HepG2 (cell line): ENCODE measurements around the gene SLC16A5.

Experiments
- ATF3 ChIP-seq: sonication (generic); formaldehyde crosslinking; IDR thresholded peaks from 2 replicates; pipeline ENCODE4 v1.4.0; 2020; ENCODE audit warnings: missing genetic modification reagents
- BHLHE40 ChIP-seq: IDR thresholded peaks from 2 replicates; pipeline ENCODE4 v1.6.1; 2011; ENCODE audit warnings: low read length, improper control_type of control experiment
- CTCF ChIP-seq: sonication (generic); formaldehyde crosslinking; IDR thresholded peaks from 2 replicates; pipeline ENCODE4 v1.5.0; 2020; ENCODE audit warnings: mild to moderate bottlenecking, missing genetic modification reagents, moderate library complexity
- DMTF1 ChIP-seq: sonication (generic); formaldehyde crosslinking; IDR thresholded peaks from 2 replicates; pipeline ENCODE4 v1.4.0; 2020; ENCODE audit warnings: mild to moderate bottlenecking, missing genetic modification reagents
- IRF9 ChIP-seq: sonication (generic); formaldehyde crosslinking; IDR thresholded peaks from 2 replicates; pipeline ENCODE4 v1.8.0; 2022; ENCODE audit warnings: missing genetic modification reagents, mild to moderate bottlenecking, borderline replicate concordance
- SETDB1 ChIP-seq: sonication (generic); formaldehyde crosslinking; IDR thresholded peaks from 2 replicates; pipeline ENCODE4 v1.5.1; 2020; ENCODE audit warnings: missing genetic modification reagents, mild to moderate bottlenecking, borderline replicate concordance
- SRSF4 ChIP-seq: fragments of 200-400 bp; formaldehyde crosslinking; IDR thresholded peaks from one replicate; pipeline ENCODE4 v1.6.1; 2018; ENCODE audit warnings: mild to moderate bottlenecking, low read depth, low read length, moderate library complexity; ENCODE audit not compliant: poor library complexity, severe bottlenecking
- TEF ChIP-seq: sonication (generic); formaldehyde crosslinking; IDR thresholded peaks from 2 replicates; pipeline ENCODE4 v1.5.0; 2020; ENCODE audit warnings: missing genetic modification reagents
- TMF1 ChIP-seq: sonication (generic); formaldehyde crosslinking; IDR thresholded peaks from 2 replicates; pipeline ENCODE4 v1.8.1; 2022; ENCODE audit warnings: low read depth, missing genetic modification reagents
- ZNF274 ChIP-seq: sonication (generic); formaldehyde crosslinking; IDR thresholded peaks from 2 replicates; pipeline ENCODE4 v1.5.1; 2020; ENCODE audit warnings: mild to moderate bottlenecking, missing genetic modification reagents
- ZNF580 ChIP-seq: IDR thresholded peaks from 2 replicates; pipeline ENCODE4 v1.6.1; 2016; ENCODE audit warnings: low read depth, borderline replicate concordance
- ZNF775 ChIP-seq: sonication (generic); formaldehyde crosslinking; IDR thresholded peaks from 2 replicates; pipeline ENCODE4 v1.4.0; 2020; ENCODE audit warnings: missing genetic modification reagents, mild to moderate bottlenecking, moderate library complexity, borderline replicate concordance

GRCh38 chr17:75109046-75109406, 21.3 kb downstream of the SLC16A5 start:
- TF ChIP-seq ATF3 (CRISPR knock-in tag) (no peak), TEF (CRISPR knock-in tag) (no peak), IRF9 (CRISPR knock-in tag) (no peak), CTCF (CRISPR knock-in tag) (no peak), DMTF1 (CRISPR knock-in tag) (no peak), ZNF274 (CRISPR knock-in tag) (no peak), BHLHE40 (no peak), ZNF775 (CRISPR knock-in tag) (no peak), ZNF580 (no peak), SRSF4 (no peak), TMF1 (CRISPR knock-in tag) (no peak), SETDB1 (CRISPR knock-in tag) (no peak)
